ENCODE data around the gene CHST3. TPM values are rescaled to one million over a fixed set of nuclear protein-coding genes. Genes with fewer than 3 reads are reported as not detected.

CHST3 gene
- total and polyA plus RNA-seq, 9 of the 15 experiments (the other 6 are each of a cell fraction or from before 2014, with no cell fraction given) = 0.01 to 1.3 (median 0.15) TPM

GRCh38 chr10:71941318-71941717 is 22.9 kb upstream of the CHST3 start:
- no peak overlapping the region for H2AFZ ChIP-seq (ENCODE audit: low read depth, low read length)
- POLR2A ChIA-PET = no interaction called here

More at GRCh38 chr10:71941318-71941717, 22.9 kb upstream of the CHST3 start:
- intact Hi-C loops (cut with micrococcal nuclease) (no loop called here), in situ Hi-C loops (cut with MboI) (no loop called here)
- no peaks in the 10 kb centered on the region for H3K4me1 ChIP-seq (replicated peaks in 1 of 2; ENCODE audit: control insufficient read depth in 2 of 2, insufficient read depth in 2 of 2, low read length in 2 of 2)
- DNase-seq (ENCODE audit: extremely low read depth in 1 of 4, low spot score in 3 of 4) = no peak
- no TSS peak for BruUV-seq (replicated peaks)
- no peak overlapping the region for H3K27ac ChIP-seq (ENCODE audit: extremely low read depth, low read depth, low read length)
- no peaks in the 10 kb centered on the region for H3K79me2 ChIP-seq (ENCODE audit: control insufficient read depth, insufficient read depth, low read length)
- H3K36me3 ChIP-seq (ENCODE audit: control insufficient read depth, insufficient read depth, low read length) = no peaks in the 10 kb centered on the region
- no peak overlapping the region for H3K4me2 ChIP-seq (ENCODE audit: insufficient read depth, low read length)
- no peaks in the 10 kb centered on the region for H3K9me1 ChIP-seq (ENCODE audit: control insufficient read depth, insufficient read depth, low read length)
- WGBS (ENCODE audit: insufficient coverage, low coverage, missing lambda C conversion rate) = 1% methylated on average over 6 of the region's 8 CpGs
- H3K4me3 ChIP-seq = no peak overlapping the region
- CTCF ChIA-PET (ENCODE audit: low intra/inter-chr PET ratio) = no interaction called here
- H3K9me3 ChIP-seq (replicated peaks; ENCODE audit: control insufficient read depth, insufficient read depth, low read depth, low read length) = peaks cover 9% of the 10 kb centered on the region
- peaks cover 7 to 21% of the 10 kb centered on the region in 2 experiments for H3K27me3 ChIP-seq (ENCODE audit: control insufficient read depth in 2 of 2, insufficient read depth in 2 of 2, low read length in 2 of 2)
- H3K9ac ChIP-seq (ENCODE audit: insufficient read depth in 1 of 2, low read depth in 2 of 2, low read length in 2 of 2) = no peak overlapping the region
- ATAC-seq = no peak
- FAIRE-seq = no peak
- TF ChIP-seq CEBPG (CRISPR knock-in tag; IDR thresholded peaks at IDR 0.05) (no peak), CEBPG (tag; conservative IDR thresholded peaks at IDR 0.05 in 1 of 2, IDR thresholded peaks at IDR 0.05 in 1 of 2) (no peak), PRDM10 (IDR thresholded peaks at IDR 0.05; ENCODE audit: partially characterized antibody) (peak; percentile 90)
- H4K20me1 ChIP-seq (replicated peaks; ENCODE audit: control insufficient read depth, insufficient read depth, low read length) = no peaks in the 10 kb centered on the region

All from K562 (cell line).